ENCODE data around the gene CISD3. TPM values are rescaled to one million over a fixed set of nuclear protein-coding genes. Genes with fewer than 3 reads are reported as not detected.

The CISD3 gene
- total RNA-seq, 6 experiments from 2014 or later, result 34.2 to 88.1 (median 55.1) TPM

GRCh38 chr17:38740044-38740443, 9.9 kb downstream of the CISD3 start:
- WGBS (ENCODE audit: insufficient coverage, low coverage, low lambda C conversion rate, missing lambda C conversion rate), result 92% methylated on average over 12 of the region's 19 CpGs
- no peaks in the 10 kb centered on the region for H3K9me3 ChIP-seq
- intact Hi-C loops (cut with DNase I), result no loop called here

GRCh38 chr17:38740806-38741205, 10.7 kb downstream of the CISD3 start:
- DNase-seq (no peak), ATAC-seq (no peak)
- no peak overlapping the region for H3K4me3 ChIP-seq
- H3K4me1 ChIP-seq, result peaks cover 0 to 18% (median 0%) of the 10 kb centered on the region in 4 donors
- H3K27ac ChIP-seq, result no peak overlapping the region
- intact Hi-C loops (cut with DNase I), result no loop called here
- WGBS (ENCODE audit: insufficient coverage, low coverage, low lambda C conversion rate, missing lambda C conversion rate), result 100% methylated on average over 1 of the region's 4 CpGs
- no peak for TF ChIP-seq CTCF (IDR thresholded peaks at IDR 0.05)
- no peaks in the 10 kb centered on the region for H3K9me3 ChIP-seq
- no peaks in the 10 kb centered on the region for H3K36me3 ChIP-seq
- H3K27me3 ChIP-seq, result no peaks in the 10 kb centered on the region

More at GRCh38 chr17:38740044-38740443, 9.9 kb downstream of the CISD3 start:
- Histone ChIP-seq H3K4me1 (peaks cover 0 to 18% (median 0%) of the 10 kb centered on the region in 4 donors), H3K4me3 (no peak overlapping the region), H3K27ac (no peak overlapping the region), H3K36me3 (no peaks in the 10 kb centered on the region), H3K27me3 (no peaks in the 10 kb centered on the region)
- DNase-seq (no peak), ATAC-seq (no peak)
- TF ChIP-seq POLR2A (IDR thresholded peaks at IDR 0.05) (no peak), CTCF (IDR thresholded peaks at IDR 0.05) (no peak)

- Histone ChIP-seq H3K36me3 (no peaks in the 10 kb centered on the region), H3K4me1 (peaks cover 0 to 18% (median 0%) of the 10 kb centered on the region in 4 donors), H3K27me3 (no peaks in the 10 kb centered on the region), H3K9me3 (no peaks in the 10 kb centered on the region), H3K27ac (peak overlapping the region in 1 of 3 donors; percentile 40), H3K4me3 (no peak overlapping the region)
- ATAC-seq, result no peak
- TF ChIP-seq CTCF (IDR thresholded peaks at IDR 0.05) (no peak), POLR2A (IDR thresholded peaks at IDR 0.05) (no peak)
- intact Hi-C loops (cut with DNase I), result no loop called here
- DNase-seq, result no peak
- 54% methylated on average over 4 of the region's 5 CpGs for WGBS (ENCODE audit: insufficient coverage, low coverage, low lambda C conversion rate, missing lambda C conversion rate)
Observed at GRCh38 chr17:38741461-38741860, 11.3 kb downstream of the CISD3 start.

- H3K36me3 ChIP-seq, result no peaks in the 10 kb centered on the region
- peak; percentile 58 to 87 (median 72) for ATAC-seq
- peaks cover 0 to 18% (median 0%) of the 10 kb centered on the region in 4 donors for H3K4me1 ChIP-seq
- intact Hi-C loops (cut with DNase I), result no loop called here
- no peak for TF ChIP-seq CTCF (IDR thresholded peaks at IDR 0.05)
- TF ChIP-seq POLR2A (IDR thresholded peaks at IDR 0.05), result no peak
- peak; percentile 51 to 85 (median 83) for DNase-seq
- 63% methylated on average over 1 of the region's 7 CpGs for WGBS (ENCODE audit: insufficient coverage, low coverage, low lambda C conversion rate, missing lambda C conversion rate)
- H3K27me3 ChIP-seq, result no peaks in the 10 kb centered on the region
- peak overlapping the region in 2 of 3 donors; percentile 36 to 40 for H3K27ac ChIP-seq
- no peaks in the 10 kb centered on the region for H3K9me3 ChIP-seq
- no peak overlapping the region for H3K4me3 ChIP-seq
Observed at GRCh38 chr17:38741921-38742410, 11.8 kb downstream of the CISD3 start.
